ENCODE results near the gene WNT7B.

Gene WNT7B

GRCh38 chr22:45966320-45966894 lies 10.6 kb downstream of the WNT7B start:
- Histone ChIP-seq H3K36me3 (no peaks in the 10 kb centered on the region), H3K9ac (no peak overlapping the region), H3K9me3 (no peaks in the 10 kb centered on the region), H3K27me3 (peaks cover 55% of the 10 kb centered on the region), H4K20me1 (peaks cover 84% of the 10 kb centered on the region), H3K4me1 (peaks cover 72% of the 10 kb centered on the region), H3K27ac (no peak overlapping the region), H3K4me3 (no peak overlapping the region), H3K4me2 (peak overlapping the region; percentile 99)
- no peak for TF ChIP-seq Cebpa-rat (IDR thresholded peaks at IDR 0.05)

GRCh38 chr22:45965563-45965962 lies 11.4 kb downstream of the WNT7B start:
- H3K4me2 ChIP-seq: peak overlapping the region; percentile 99
- no peaks in the 10 kb centered on the region for H3K36me3 ChIP-seq
- no peaks in the 10 kb centered on the region for H3K9me3 ChIP-seq
- no peak overlapping the region for H3K27ac ChIP-seq
- H3K9ac ChIP-seq: no peak overlapping the region
- TF ChIP-seq Cebpa-rat (IDR thresholded peaks at IDR 0.05): no peak
- no peak overlapping the region for H3K4me3 ChIP-seq
- peaks cover 75% of the 10 kb centered on the region for H4K20me1 ChIP-seq
- peaks cover 47% of the 10 kb centered on the region for H3K27me3 ChIP-seq
- H3K4me1 ChIP-seq: peaks cover 64% of the 10 kb centered on the region

GRCh38 chr22:45964926-45965527 lies 11.9 kb downstream of the WNT7B start:
- H3K9ac ChIP-seq: no peak overlapping the region
- no peak for TF ChIP-seq Cebpa-rat (IDR thresholded peaks at IDR 0.05)
- peak overlapping the region; percentile 99 for H3K4me2 ChIP-seq
- H3K27ac ChIP-seq: no peak overlapping the region
- H3K9me3 ChIP-seq: no peaks in the 10 kb centered on the region
- H3K4me1 ChIP-seq: peaks cover 59% of the 10 kb centered on the region
- no peak overlapping the region for H3K4me3 ChIP-seq
- H3K27me3 ChIP-seq: peaks cover 41% of the 10 kb centered on the region
- H4K20me1 ChIP-seq: peaks cover 70% of the 10 kb centered on the region
- no peaks in the 10 kb centered on the region for H3K36me3 ChIP-seq

GRCh38 chr22:45964372-45964771 lies 12.6 kb downstream of the WNT7B start:
- Histone ChIP-seq H3K27ac (no peak overlapping the region), H3K27me3 (peaks cover 35% of the 10 kb centered on the region), H3K36me3 (no peaks in the 10 kb centered on the region)

GRCh38 chr22:45963821-45964220 lies 13.1 kb downstream of the WNT7B start:
- Histone ChIP-seq H3K9ac (no peak overlapping the region), H3K36me3 (no peaks in the 10 kb centered on the region), H3K4me1 (peaks cover 46% of the 10 kb centered on the region), H3K27me3 (peaks cover 29% of the 10 kb centered on the region), H3K27ac (no peak overlapping the region), H4K20me1 (peaks cover 58% of the 10 kb centered on the region), H3K4me2 (no peak overlapping the region), H3K9me3 (no peaks in the 10 kb centered on the region), H3K4me3 (no peak overlapping the region)
- no peak for TF ChIP-seq Cebpa-rat (IDR thresholded peaks at IDR 0.05)

More at GRCh38 chr22:45964372-45964771, 12.6 kb downstream of the WNT7B start:
- Histone ChIP-seq H3K9me3 (no peaks in the 10 kb centered on the region), H4K20me1 (peaks cover 63% of the 10 kb centered on the region), H3K4me3 (no peak overlapping the region), H3K4me2 (peak overlapping the region; percentile 99; the same call in 1 of the 2 replicates), H3K9ac (no peak overlapping the region), H3K4me1 (peaks cover 52% of the 10 kb centered on the region)
- no peak for TF ChIP-seq Cebpa-rat (IDR thresholded peaks at IDR 0.05)

GRCh38 chr22:45962756-45963324 lies 14.1 kb downstream of the WNT7B start:
- H3K27ac ChIP-seq: no peak overlapping the region
- H4K20me1 ChIP-seq: peaks cover 51% of the 10 kb centered on the region
- no peaks in the 10 kb centered on the region for H3K36me3 ChIP-seq
- H3K4me1 ChIP-seq: peaks cover 37% of the 10 kb centered on the region
- H3K9me3 ChIP-seq: no peaks in the 10 kb centered on the region
- H3K27me3 ChIP-seq: peaks cover 19% of the 10 kb centered on the region
- H3K9ac ChIP-seq: no peak overlapping the region
- TF ChIP-seq Cebpa-rat (IDR thresholded peaks at IDR 0.05): no peak
- no peak overlapping the region for H3K4me3 ChIP-seq
- H3K4me2 ChIP-seq: no peak overlapping the region

- no peak for TF ChIP-seq Cebpa-rat (IDR thresholded peaks at IDR 0.05)
- Histone ChIP-seq H3K27me3 (peaks cover 17% of the 10 kb centered on the region), H3K4me2 (no peak overlapping the region), H3K4me3 (no peak overlapping the region), H3K36me3 (no peaks in the 10 kb centered on the region), H4K20me1 (peaks cover 51% of the 10 kb centered on the region), H3K27ac (no peak overlapping the region), H3K9ac (no peak overlapping the region), H3K4me1 (peaks cover 32% of the 10 kb centered on the region), H3K9me3 (no peaks in the 10 kb centered on the region)
These were observed 14.6 kb downstream of the WNT7B start for GRCh38 chr22:45962434-45962718.

GRCh38 chr22:45961679-45962433 lies 15.1 kb downstream of the WNT7B start:
- Histone ChIP-seq H4K20me1 (peaks cover 46% of the 10 kb centered on the region), H3K9ac (no peak overlapping the region), H3K4me3 (no peak overlapping the region), H3K27me3 (peaks cover 17% of the 10 kb centered on the region), H3K36me3 (no peaks in the 10 kb centered on the region), H3K9me3 (no peaks in the 10 kb centered on the region), H3K27ac (no peak overlapping the region), H3K4me2 (no peak overlapping the region), H3K4me1 (peaks cover 27% of the 10 kb centered on the region)
- no peak for TF ChIP-seq Cebpa-rat (IDR thresholded peaks at IDR 0.05)

- no peak overlapping the region for H3K9ac ChIP-seq
- TF ChIP-seq Cebpa-rat (IDR thresholded peaks at IDR 0.05): no peak
- no peak overlapping the region for H3K4me3 ChIP-seq
- H3K4me1 ChIP-seq: peaks cover 16% of the 10 kb centered on the region
- H3K4me2 ChIP-seq: no peak overlapping the region
- H3K9me3 ChIP-seq: no peaks in the 10 kb centered on the region
- H3K27ac ChIP-seq: no peak overlapping the region
- H4K20me1 ChIP-seq: peaks cover 35% of the 10 kb centered on the region
- H3K36me3 ChIP-seq: no peaks in the 10 kb centered on the region
- peaks cover 17% of the 10 kb centered on the region for H3K27me3 ChIP-seq
These were observed 16.2 kb downstream of the WNT7B start for GRCh38 chr22:45960477-45961386.

All from BLaER1 (cell line).